GM19324 (cell line): Measurements from ENCODE around the gene INPP4B.

Experiments
- ATAC-seq: cut with Tn5 transposase; IDR thresholded peaks from one replicate; pipeline ENCODE4 v1.9.1; 2021; ENCODE audit warnings: mild to moderate bottlenecking, moderate library complexity; ENCODE audit not compliant: unreplicated experiment, low FRiP score

Gene INPP4B

DNA sequence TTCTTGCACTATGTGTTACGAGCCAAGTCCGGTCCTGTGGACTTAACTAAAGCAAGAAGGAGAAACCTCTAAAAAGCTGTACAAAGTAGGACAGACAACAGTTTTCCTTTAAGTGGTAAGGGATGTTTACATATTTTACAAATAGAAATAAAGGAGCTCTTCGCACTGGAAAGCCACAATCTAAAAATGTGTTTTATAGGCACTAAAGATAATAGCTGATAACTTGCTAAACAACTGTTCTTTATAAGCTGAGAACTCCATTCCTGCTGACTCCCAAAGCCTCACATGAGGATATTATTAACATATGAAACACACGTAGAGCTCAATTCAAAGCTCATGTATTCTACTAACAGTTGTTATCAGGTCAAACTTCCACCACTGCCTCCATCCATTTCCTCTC is 519.9 kb downstream of the INPP4B start:
- ATAC-seq = no peak

- ATAC-seq = peak; percentile 87
Measured at GRCh38 chr4:142324572-142324971, 521.5 kb downstream of the INPP4B start.

DNA sequence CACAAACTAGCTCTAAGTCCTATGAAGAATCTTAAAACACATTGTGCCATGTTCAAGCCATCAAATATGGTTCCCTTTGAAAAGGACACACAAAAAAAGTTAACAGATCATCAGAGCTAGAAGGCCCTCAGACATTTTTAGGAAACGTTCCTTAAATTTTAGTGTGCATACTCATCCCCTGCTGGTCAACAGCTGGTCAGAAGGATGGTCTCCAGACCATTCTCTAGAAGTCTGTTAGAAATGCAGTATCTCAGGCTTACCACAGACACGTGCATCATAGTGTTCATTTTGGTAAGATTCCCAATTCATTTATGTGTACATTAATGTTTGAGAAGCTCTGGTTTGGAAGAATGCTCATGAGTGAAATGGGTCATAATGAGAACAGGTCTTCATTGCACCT is 523.1 kb downstream of the INPP4B start:
- ATAC-seq = no peak

GRCh38 chr4:142318280-142318679 is 527.8 kb downstream of the INPP4B start:
- no peak for ATAC-seq

GRCh38 chr4:142316913-142317312 is 529.2 kb downstream of the INPP4B start:
- no peak for ATAC-seq

DNA sequence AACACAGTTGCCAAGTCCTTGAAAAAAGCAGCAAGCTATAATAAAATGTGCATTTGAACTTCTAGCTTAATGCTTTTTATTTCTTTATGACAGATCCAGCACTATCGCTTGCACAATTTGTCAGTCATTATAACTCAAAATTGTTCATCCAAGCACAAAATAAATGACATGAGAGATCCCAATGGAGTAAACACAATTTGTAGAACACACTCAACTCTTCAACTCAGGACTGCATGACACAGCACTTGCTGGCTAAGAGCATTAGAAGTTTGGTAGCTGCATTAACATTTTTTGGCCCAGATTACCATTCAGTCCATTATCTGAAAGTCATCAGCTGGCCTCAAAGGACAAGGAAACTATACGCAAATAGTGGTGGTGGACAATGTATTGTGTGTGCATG is 530.1 kb downstream of the INPP4B start:
- no peak for ATAC-seq

- ATAC-seq = no peak
Measured at GRCh38 chr4:142314686-142315085, 531.4 kb downstream of the INPP4B start.

DNA sequence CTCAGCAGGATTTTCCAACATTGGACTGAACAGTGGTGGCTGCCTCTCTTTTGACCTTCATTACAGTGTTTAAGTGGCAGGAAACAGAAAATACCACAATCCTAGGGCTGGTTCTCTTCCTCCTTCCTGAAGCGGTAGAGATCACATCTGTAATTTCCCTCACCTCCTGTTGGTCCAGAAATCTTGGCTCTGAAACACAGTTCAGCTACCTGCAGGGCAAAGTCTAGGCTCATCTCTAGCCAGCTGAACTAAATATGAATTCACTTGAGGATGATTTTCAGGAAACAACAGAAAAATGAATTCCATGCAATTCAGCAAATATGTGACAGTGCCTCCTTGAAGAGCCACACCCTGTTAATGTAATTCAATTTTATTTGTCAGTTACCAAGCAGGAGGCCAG is 531.9 kb downstream of the INPP4B start:
- no peak for ATAC-seq

GRCh38 chr4:142312391-142312790 is 533.7 kb downstream of the INPP4B start:
- ATAC-seq = no peak

DNA sequence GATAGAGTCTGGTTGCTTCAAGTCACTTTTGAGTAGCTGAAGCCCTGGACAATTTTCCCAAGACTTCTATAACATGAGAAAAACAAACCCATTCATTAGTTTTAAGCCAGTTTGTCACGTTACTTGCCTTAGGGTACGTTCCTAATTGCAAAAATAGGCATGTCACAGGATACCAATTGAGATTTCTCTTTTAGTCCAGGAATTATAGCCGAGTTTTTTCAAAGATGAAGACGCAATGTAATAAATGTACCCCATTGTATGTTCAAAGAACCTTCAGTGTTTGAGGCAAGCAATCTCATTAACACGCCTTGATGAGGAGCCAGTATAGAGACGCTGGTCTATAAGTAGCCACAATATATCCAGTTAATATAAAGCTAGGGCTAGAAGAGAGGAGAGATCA is 534.2 kb downstream of the INPP4B start:
- ATAC-seq = no peak

- ATAC-seq = no peak
Measured at GRCh38 chr4:142309772-142310171, 536.3 kb downstream of the INPP4B start.

GRCh38 chr4:142307857-142308256 is 538.2 kb downstream of the INPP4B start:
- no peak for ATAC-seq

GRCh38 chr4:142297313-142297712 is 548.8 kb downstream of the INPP4B start:
- no peak for ATAC-seq

DNA sequence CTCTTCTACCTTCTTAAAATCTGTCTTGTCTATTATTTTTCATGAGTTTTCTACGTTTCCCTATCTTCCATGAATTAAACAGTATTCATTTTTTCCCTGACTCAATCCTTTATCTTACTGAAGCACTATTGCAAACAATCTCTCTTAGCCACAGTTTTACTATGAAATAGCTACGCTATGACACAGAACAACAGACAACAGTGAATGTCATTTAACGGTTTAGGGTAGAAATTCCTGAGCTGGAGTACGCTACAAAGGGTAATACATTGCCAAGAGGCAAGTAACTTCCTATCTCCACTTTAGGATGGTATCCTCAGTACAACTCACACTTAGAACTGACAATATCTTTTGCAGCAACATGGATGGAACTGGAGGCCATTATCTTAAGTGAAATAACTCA is 552.6 kb downstream of the INPP4B start:
- no peak for ATAC-seq

DNA sequence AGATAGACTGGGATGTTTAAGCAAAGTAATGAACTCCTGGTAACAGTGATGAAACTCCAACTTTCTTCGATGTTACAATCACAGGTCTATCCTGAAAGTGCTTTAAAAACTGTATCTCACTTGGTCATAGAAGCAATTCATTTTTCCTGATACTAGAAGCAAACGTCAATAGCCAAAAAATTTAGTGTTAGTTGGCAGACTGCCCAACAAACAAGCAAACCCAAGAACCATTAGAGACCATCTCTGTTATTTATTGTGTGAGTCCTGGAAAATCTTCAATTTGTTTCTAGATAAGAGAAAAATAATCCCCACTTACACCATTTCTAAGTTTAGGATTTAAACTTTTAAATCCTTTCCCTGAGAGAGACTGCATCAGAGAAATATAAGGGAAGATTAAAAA is 553.9 kb downstream of the INPP4B start:
- no peak for ATAC-seq

DNA sequence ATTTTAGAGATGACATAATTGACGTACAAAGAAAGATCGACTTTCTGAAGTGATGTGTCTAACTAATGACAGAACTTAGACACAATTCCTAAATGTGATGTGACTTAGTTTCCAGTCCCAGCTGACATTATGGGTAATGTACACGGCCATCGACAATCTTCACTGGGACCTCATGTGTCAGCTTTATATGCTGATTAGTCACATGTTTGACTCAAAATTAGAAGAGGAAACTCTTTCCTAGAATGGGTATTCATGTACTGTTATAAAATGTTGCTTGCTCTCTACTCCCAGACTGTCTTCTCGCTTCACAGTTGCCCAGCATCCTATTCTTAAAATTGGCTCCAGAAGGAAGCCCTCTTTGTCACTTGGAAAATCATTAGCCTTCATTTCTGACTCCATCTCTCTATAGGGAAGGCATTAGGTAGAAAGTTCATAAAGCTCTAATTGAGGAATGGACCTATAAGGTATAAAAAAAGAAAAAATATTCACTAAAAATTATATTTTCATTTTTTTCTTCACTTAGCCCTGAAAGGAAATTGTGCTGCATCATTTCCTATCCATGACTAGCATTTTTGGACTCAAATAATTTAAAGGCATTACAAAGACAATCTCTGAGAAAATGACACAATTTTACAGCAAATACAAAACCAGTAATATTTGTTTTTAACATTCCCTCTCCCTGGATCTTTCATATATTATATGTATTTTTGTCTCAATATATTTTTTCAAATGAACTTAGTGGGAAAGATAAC is 554.6 kb downstream of the INPP4B start:
- no peak for ATAC-seq

DNA sequence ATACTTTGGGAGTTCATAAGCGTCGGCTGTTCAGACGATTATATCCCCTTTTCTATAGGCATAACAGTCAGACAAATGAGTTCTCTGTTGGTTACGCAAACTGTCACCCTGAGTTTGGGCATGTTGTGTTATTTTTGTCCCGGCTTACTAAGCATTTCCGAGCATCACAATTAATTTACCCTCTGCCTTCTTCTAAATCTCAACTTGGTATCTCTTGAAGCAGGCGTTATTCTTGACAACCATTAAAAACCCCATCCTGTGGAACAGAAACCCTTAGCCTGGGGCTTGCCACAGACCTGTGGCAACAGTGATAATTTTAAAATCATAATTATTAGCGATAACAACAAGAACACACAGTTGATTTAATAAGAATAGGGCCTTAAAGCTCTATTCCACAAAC is 558.7 kb downstream of the INPP4B start:
- ATAC-seq = no peak

- no peak for ATAC-seq
Measured at GRCh38 chr4:142285222-142285583, 560.9 kb downstream of the INPP4B start.

- ATAC-seq = no peak
Measured at GRCh38 chr4:142284402-142285221, 561.5 kb downstream of the INPP4B start.

DNA sequence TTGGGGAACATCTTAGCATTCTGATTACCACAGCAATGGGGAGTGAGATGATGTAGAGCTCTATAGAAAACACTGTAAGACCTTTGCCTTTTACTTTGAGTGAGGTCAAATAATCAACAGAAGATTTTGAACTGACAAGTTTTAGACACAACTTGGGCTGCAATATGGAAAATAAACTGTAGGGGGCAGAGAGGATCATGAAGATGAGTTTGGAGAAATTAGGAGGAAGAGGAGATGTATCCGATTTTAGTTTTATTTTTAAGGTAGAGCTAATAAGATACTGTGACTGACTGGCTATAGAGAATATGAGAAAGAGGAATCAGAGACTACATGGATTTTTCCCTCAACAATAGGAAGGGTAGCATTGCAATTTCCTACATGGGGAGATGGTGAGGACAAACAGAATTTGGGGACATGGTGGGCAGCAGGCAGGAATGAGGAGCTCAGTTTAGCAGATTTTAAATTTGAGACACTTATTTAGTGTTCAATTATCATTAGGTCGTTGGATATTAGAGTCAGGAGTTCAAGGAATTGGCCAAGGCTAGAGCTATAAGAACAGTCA is 563.1 kb downstream of the INPP4B start:
- no peak for ATAC-seq

DNA sequence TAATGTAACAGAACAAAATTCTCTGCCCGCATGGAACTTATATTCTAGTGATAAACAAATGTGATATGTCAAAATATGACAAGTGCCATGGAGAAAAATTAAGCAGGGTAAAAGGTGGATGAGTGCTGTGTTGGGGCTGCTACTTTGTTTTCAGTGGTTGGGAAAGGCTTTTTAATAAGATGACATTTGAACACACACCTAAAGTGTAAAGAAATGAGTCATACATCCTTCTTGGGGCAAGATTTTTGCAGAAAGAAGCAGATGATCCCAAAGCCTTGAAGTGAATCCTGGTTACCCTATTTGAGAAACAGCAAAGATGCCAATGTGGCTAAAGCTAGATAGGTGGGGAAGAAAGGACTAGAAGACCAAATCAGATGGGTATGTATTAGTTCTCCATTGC is 564.1 kb downstream of the INPP4B start:
- ATAC-seq = no peak

- ATAC-seq = no peak
Measured at GRCh38 chr4:142278663-142279062, 567.4 kb downstream of the INPP4B start.
